GM19397 (cell line): ENCODE data around the gene TNS4.
"Not testable (repeated sequence)": the region's sequence is repeated elsewhere in the genome, so short reads cannot be mapped to it uniquely, and the experiment has no call there.

ENCODE experiments used
- ATAC-seq: cut with Tn5 transposase; IDR thresholded peaks from one replicate; pipeline ENCODE4 v1.9.1; 2021; ENCODE audit warnings: mild to moderate bottlenecking, moderate library complexity; ENCODE audit not compliant: unreplicated experiment

TNS4 gene

GRCh38 chr17:40501499-40501911 is at the start of gene TNS4:
Gene TNS4, minus strand, starts transcription at chr17:40501623. Its CDS starts 5,198 bp downstream, at chr17:40496425.
- ATAC-seq: no peak

GRCh38 chr17:40550608-40551007 is 49.2 kb upstream of the TNS4 start:
- ATAC-seq: no peak

- no peak for ATAC-seq
These were observed 47.7 kb upstream of the TNS4 start for GRCh38 chr17:40548982-40549685.

- ATAC-seq: no peak
These were observed 47.1 kb upstream of the TNS4 start for GRCh38 chr17:40548491-40548981.

- ATAC-seq: no peak
These were observed 46.5 kb upstream of the TNS4 start for GRCh38 chr17:40547785-40548478.

- no peak for ATAC-seq
These were observed 45.8 kb upstream of the TNS4 start for GRCh38 chr17:40547079-40547784.

- ATAC-seq: not testable (repeated sequence)
These were observed 45.1 kb upstream of the TNS4 start for GRCh38 chr17:40546497-40546896.

GRCh38 chr17:40545660-40546059 is 44.2 kb upstream of the TNS4 start:
- ATAC-seq: no peak

GRCh38 chr17:40542558-40543411 is 41.4 kb upstream of the TNS4 start:
- ATAC-seq: no peak

GRCh38 chr17:40541873-40542557 is 40.6 kb upstream of the TNS4 start:
- no peak for ATAC-seq

GRCh38 chr17:40541060-40541872 is 39.8 kb upstream of the TNS4 start:
- no peak for ATAC-seq

GRCh38 chr17:40540448-40540847 is 39.0 kb upstream of the TNS4 start:
- ATAC-seq: no peak

- no peak for ATAC-seq
These were observed 38.4 kb upstream of the TNS4 start for GRCh38 chr17:40539711-40540411.

- ATAC-seq: no peak
These were observed 37.7 kb upstream of the TNS4 start for GRCh38 chr17:40538936-40539705.

- ATAC-seq: no peak
These were observed 36.9 kb upstream of the TNS4 start for GRCh38 chr17:40538019-40538935.

GRCh38 chr17:40536295-40537171 is 35.1 kb upstream of the TNS4 start:
- ATAC-seq: no peak
